Sigmoid colon (tissue), 4 donors: ENCODE measurements around the gene AKAP8L.

Source experiments
- POLR2A ChIP-seq, 2 donors: fragments of 450-650 bp; IDR thresholded peaks; one replicate each; pipeline ENCODE4 v1.6.1; 2016; ENCODE audit warnings: antibody characterized with exemption in 2 of 2, mild to moderate bottlenecking in 2 of 2, moderate library complexity in 2 of 2
- POLR2AphosphoS5 ChIP-seq, 4 donors: sonication (generic); formaldehyde crosslinking; IDR thresholded peaks; one replicate each; pipeline ENCODE4 v1.6.1; 2017; ENCODE audit warnings: antibody characterized with exemption in 4 of 4
- TF ChIP-seq, protein P1 (sequence below), 4 experiments: fragments of 450-650 bp in 3 of 4; fragments of 200-600 bp in 1 of 4; IDR thresholded peaks; one replicate each; pipeline ENCODE4 v1.5.1; 2016 to 2019; ENCODE audit warnings: antibody characterized with exemption in 4 of 4, mild to moderate bottlenecking in 3 of 4, moderate library complexity in 2 of 4

DNA sequence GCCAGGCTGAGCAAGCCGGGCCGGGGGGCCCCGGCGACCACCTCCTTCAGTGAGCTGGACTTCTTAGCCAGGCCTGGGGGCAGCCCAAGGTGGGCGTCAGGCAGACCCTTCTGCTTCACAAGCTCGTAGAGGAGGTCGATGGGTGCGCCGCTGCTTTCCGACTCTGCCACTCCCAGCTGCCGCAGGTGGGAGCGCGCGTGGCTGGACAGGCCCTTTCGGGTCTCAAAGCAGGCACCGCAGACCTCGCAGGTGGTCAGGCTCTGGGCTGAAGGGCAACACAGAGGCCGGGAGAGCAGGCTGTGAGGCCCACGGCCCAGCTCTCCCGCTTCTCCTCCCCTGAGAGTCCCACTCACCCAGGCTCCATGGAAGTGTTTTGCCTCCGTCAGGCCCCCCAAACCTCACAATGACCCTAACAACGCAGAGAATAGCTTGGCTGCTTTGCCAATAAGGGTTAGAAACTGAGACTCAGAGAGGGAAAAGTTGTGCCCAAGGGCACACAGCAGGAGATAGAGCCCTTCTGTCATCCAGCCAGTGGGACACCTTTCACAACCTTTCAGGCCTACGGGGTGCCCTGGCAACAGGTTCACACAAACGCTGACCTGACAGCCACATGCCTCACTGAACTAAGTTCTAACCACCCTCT is 11.2 kb upstream of the AKAP8L start:
- TF ChIP-seq, protein P1, sequence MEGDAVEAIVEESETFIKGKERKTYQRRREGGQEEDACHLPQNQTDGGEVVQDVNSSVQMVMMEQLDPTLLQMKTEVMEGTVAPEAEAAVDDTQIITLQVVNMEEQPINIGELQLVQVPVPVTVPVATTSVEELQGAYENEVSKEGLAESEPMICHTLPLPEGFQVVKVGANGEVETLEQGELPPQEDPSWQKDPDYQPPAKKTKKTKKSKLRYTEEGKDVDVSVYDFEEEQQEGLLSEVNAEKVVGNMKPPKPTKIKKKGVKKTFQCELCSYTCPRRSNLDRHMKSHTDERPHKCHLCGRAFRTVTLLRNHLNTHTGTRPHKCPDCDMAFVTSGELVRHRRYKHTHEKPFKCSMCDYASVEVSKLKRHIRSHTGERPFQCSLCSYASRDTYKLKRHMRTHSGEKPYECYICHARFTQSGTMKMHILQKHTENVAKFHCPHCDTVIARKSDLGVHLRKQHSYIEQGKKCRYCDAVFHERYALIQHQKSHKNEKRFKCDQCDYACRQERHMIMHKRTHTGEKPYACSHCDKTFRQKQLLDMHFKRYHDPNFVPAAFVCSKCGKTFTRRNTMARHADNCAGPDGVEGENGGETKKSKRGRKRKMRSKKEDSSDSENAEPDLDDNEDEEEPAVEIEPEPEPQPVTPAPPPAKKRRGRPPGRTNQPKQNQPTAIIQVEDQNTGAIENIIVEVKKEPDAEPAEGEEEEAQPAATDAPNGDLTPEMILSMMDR (IDR thresholded peaks at IDR 0.05): no peak
- no peak for TF ChIP-seq POLR2AphosphoS5 (IDR thresholded peaks at IDR 0.05)
- TF ChIP-seq POLR2A (IDR thresholded peaks at IDR 0.05): no peak
